K562 (cell line): Measurements from ENCODE around the gene BEST2. TPM values are rescaled to one million over a fixed set of nuclear protein-coding genes. Genes with fewer than 3 reads are reported as not detected.

Source experiments
- FOS ChIP-seq: IDR thresholded peaks from 3 replicates; pipeline ENCODE4 v1.6.1; 2011; ENCODE audit not compliant: insufficient read length; ENCODE audit errors: extremely low read depth
- FOSL1 ChIP-seq: fragments of 200-800 bp; sonication (Bioruptor generic); conservative IDR thresholded peaks from 2 replicates; pipeline ENCODE4 v1.6.1; 2016; ENCODE audit warnings: missing genetic modification characterization, missing compliant biosample characterization
- HDAC1 ChIP-seq, 2 experiments: fragments of 450-650 bp; IDR thresholded peaks; 2 replicates each; pipeline ENCODE4 v1.6.1; 2016 to 2017; ENCODE audit warnings: inconsistent platforms in 1 of 2, mild to moderate bottlenecking in 1 of 2, moderate library complexity in 1 of 2
- KLF6 ChIP-seq: fragments of 250-450 bp; sonication (Bioruptor Pico); IDR thresholded peaks from 2 replicates; pipeline ENCODE4 v1.4.0; 2020; ENCODE audit warnings: mild to moderate bottlenecking, moderate library complexity, borderline replicate concordance
- NFIX ChIP-seq: fragments of 250-450 bp; sonication (Bioruptor Pico); IDR thresholded peaks from 2 replicates; pipeline ENCODE4 v1.4.0; 2020; ENCODE audit warnings: low read depth, mild to moderate bottlenecking, moderate library complexity
- PML ChIP-seq: IDR thresholded peaks from 2 replicates; pipeline ENCODE4 v1.6.1; 2012; ENCODE audit warnings: low read length, inconsistent platforms
- RB1 ChIP-seq: fragments of 450-650 bp; IDR thresholded peaks from 2 replicates; pipeline ENCODE4 v1.6.1; 2017; ENCODE audit warnings: low read depth, mild to moderate bottlenecking
- SIN3B ChIP-seq: fragments of 450-650 bp; IDR thresholded peaks from 2 replicates; pipeline ENCODE4 v1.6.1; 2017; ENCODE audit warnings: low read depth, mild to moderate bottlenecking, moderate library complexity
- TCF7 ChIP-seq: sonication (generic); IDR thresholded peaks from 2 replicates; pipeline ENCODE4 v1.6.1; 2016; ENCODE audit warnings: antibody characterized with exemption, borderline replicate concordance
- TFE3 ChIP-seq: fragments of 450-650 bp; formaldehyde crosslinking; IDR thresholded peaks from 2 replicates; pipeline ENCODE4 v1.4.0; 2020; ENCODE audit warnings: mild to moderate bottlenecking, mixed read lengths
- ZBTB11 ChIP-seq, 3 experiments: fragments of 200-800 bp in 1 of 3; fragments of 250-450 bp in 1 of 3; fragments of 450-650 bp in 1 of 3; sonication (Bioruptor Pico) in 1 of 3; sonication (Bioruptor generic) in 1 of 3; formaldehyde crosslinking in 1 of 3; IDR thresholded peaks; 2 replicates each; pipeline versions ENCODE4 v1.6.1 to v1.8.0; 2016 to 2022; ENCODE audit warnings: mild to moderate bottlenecking in 2 of 3, missing genetic modification characterization in 2 of 3, missing compliant biosample characterization in 1 of 3, moderate library complexity in 1 of 3
- ZNF146 ChIP-seq: IDR thresholded peaks from one replicate; pipeline ENCODE4 v1.6.1; 2018; ENCODE audit warnings: missing compliant biosample characterization; ENCODE audit not compliant: unreplicated experiment
- ZNF224 ChIP-seq: sonication (generic); formaldehyde crosslinking; IDR thresholded peaks from 2 replicates; pipeline ENCODE4 v1.8.0; 2022; ENCODE audit warnings: mild to moderate bottlenecking, missing genetic modification reagents
- ZNF347 ChIP-seq: fragments of 450-650 bp; formaldehyde crosslinking; IDR thresholded peaks from 2 replicates; pipeline ENCODE4 v1.4.0; 2020; ENCODE audit warnings: low read depth, mild to moderate bottlenecking, moderate library complexity
- ZNF436 ChIP-seq: fragments of 250-450, 450-650 bp; sonication (Bioruptor Pico); formaldehyde crosslinking; IDR thresholded peaks from 2 replicates; pipeline ENCODE4 v1.7.0; 2020; ENCODE audit warnings: mild to moderate bottlenecking
- ZNF707 ChIP-seq: fragments of 250-450 bp; sonication (Bioruptor Pico); conservative IDR thresholded peaks from 2 replicates; pipeline ENCODE4 v1.8.0; 2022; ENCODE audit warnings: inconsistent platforms, mild to moderate bottlenecking, moderate library complexity
- polyA plus RNA-seq, 8 experiments: library from polyadenylated mRNA; depleted of rRNA in 4 of 8; stranded (reverse) in 5 of 8; unstranded in 3 of 8; fragments of >200 nt; fragmentation: Nextera tagmentation in 2 of 8; fragmentation: Illumina TruSeq in 1 of 8; extraction: Ambion mirVana in 2 of 8; extraction: Trizol in 1 of 8; gene quantifications; 2 replicates each; pipeline versions ENCODE4 v1.2.1 to v1.2.3, GENCODE V29; 2011 to 2014; ENCODE audit warnings: inconsistent platforms in 1 of 8, missing spikeins in 1 of 8
- total RNA-seq, 7 experiments: library from RNA; depleted of rRNA in 6 of 7; stranded (reverse); fragments of >200 nt in 6 of 7; fragmentation: Illumina TruSeq in 2 of 7; extraction: Trizol in 2 of 7; gene quantifications; 2 replicates each; pipeline versions ENCODE4 v1.2.1 to v1.2.3, GENCODE V29; 2011 to 2021; ENCODE audit warnings: low replicate concordance in 1 of 7
- TF ChIP-seq, protein P1 (sequence below): fragments of 250-450 bp; sonication (Bioruptor Pico); IDR thresholded peaks from 2 replicates; pipeline ENCODE4 v1.8.0; 2021; ENCODE audit warnings: moderate library complexity, mild to moderate bottlenecking, inconsistent platforms
- TF ChIP-seq, protein P2 (sequence below): fragments of 450-650 bp; IDR thresholded peaks from 2 replicates; pipeline ENCODE4 v1.6.1; 2017; ENCODE audit warnings: antibody characterized with exemption

BEST2 gene
- total and polyA plus RNA-seq, 9 of the 15 experiments (the other 6 are each of a cell fraction or from before 2014, with no cell fraction given): not detected

GRCh38 chr19:12777217-12778016 is 25.8 kb downstream of the BEST2 start (continued):
- TF ChIP-seq ZBTB11 (CRISPR knock-in tag; IDR thresholded peaks at IDR 0.05) (no peak), FOSL1 (no peak), HDAC1 (IDR thresholded peaks at IDR 0.05) (0 out of 4 replicates have a peak, but pooled peaks of 1 of the 2 experiments have one; percentile 24), NFIX (CRISPR knock-in tag) (no peak), PML (no peak), SIN3B (no peak), ZNF347 (no peak), TCF7 (no peak), ZNF146 (CRISPR knock-in tag) (no peak), ZNF436 (CRISPR knock-in tag) (no peak), RB1 (peak; percentile 85), FOS (no peak), TFE3 (CRISPR knock-in tag) (no peak), KLF6 (CRISPR knock-in tag) (no peak), ZNF707 (CRISPR knock-in tag) (no peak), ZNF224 (CRISPR knock-in tag) (no peak)
- TF ChIP-seq, protein P1, sequence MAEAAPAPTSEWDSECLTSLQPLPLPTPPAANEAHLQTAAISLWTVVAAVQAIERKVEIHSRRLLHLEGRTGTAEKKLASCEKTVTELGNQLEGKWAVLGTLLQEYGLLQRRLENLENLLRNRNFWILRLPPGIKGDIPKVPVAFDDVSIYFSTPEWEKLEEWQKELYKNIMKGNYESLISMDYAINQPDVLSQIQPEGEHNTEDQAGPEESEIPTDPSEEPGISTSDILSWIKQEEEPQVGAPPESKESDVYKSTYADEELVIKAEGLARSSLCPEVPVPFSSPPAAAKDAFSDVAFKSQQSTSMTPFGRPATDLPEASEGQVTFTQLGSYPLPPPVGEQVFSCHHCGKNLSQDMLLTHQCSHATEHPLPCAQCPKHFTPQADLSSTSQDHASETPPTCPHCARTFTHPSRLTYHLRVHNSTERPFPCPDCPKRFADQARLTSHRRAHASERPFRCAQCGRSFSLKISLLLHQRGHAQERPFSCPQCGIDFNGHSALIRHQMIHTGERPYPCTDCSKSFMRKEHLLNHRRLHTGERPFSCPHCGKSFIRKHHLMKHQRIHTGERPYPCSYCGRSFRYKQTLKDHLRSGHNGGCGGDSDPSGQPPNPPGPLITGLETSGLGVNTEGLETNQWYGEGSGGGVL (CRISPR knock-in tag): no peak
- TF ChIP-seq, protein P2, sequence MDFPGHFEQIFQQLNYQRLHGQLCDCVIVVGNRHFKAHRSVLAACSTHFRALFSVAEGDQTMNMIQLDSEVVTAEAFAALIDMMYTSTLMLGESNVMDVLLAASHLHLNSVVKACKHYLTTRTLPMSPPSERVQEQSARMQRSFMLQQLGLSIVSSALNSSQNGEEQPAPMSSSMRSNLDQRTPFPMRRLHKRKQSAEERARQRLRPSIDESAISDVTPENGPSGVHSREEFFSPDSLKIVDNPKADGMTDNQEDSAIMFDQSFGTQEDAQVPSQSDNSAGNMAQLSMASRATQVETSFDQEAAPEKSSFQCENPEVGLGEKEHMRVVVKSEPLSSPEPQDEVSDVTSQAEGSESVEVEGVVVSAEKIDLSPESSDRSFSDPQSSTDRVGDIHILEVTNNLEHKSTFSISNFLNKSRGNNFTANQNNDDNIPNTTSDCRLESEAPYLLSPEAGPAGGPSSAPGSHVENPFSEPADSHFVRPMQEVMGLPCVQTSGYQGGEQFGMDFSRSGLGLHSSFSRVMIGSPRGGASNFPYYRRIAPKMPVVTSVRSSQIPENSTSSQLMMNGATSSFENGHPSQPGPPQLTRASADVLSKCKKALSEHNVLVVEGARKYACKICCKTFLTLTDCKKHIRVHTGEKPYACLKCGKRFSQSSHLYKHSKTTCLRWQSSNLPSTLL: no peak
